ENCODE measurements around the gene DLX2.
A peak's percentile ranks its signal among the peaks of the same experiment; 100 is the strongest.

Gene DLX2

GRCh38 chr2:172084395-172084644, 18.4 kb downstream of the DLX2 start:
- TF ChIP-seq CTCF (IDR thresholded peaks at IDR 0.05; ENCODE audit: low read depth, low read length): no peak
- no peaks in the 10 kb centered on the region for H3K4me1 ChIP-seq
- H3K36me3 ChIP-seq: no peaks in the 10 kb centered on the region
- no peak for DNase-seq
- H3K4me3 ChIP-seq (ENCODE audit: low read depth, low read length): peak overlapping the region; percentile 59
- H3K9me3 ChIP-seq: no peaks in the 10 kb centered on the region
- H3K27me3 ChIP-seq: peaks cover 78% of the 10 kb centered on the region

- Histone ChIP-seq H3K27me3 (peaks cover 73% of the 10 kb centered on the region), H3K4me1 (no peaks in the 10 kb centered on the region), H3K9me3 (no peaks in the 10 kb centered on the region), H3K36me3 (no peaks in the 10 kb centered on the region), H3K4me3 (ENCODE audit: low read depth, low read length) (peak overlapping the region; percentile 59; the same call in 1 of the 2 replicates)
- no peak for TF ChIP-seq CTCF (IDR thresholded peaks at IDR 0.05; ENCODE audit: low read depth, low read length)
- no peak for DNase-seq
These were observed 18.9 kb downstream of the DLX2 start for GRCh38 chr2:172083628-172084394.

GRCh38 chr2:172082944-172083627, 19.6 kb downstream of the DLX2 start:
- Histone ChIP-seq H3K4me3 (ENCODE audit: low read depth, low read length) (no peak overlapping the region), H3K4me1 (no peaks in the 10 kb centered on the region), H3K27me3 (peaks cover 66% of the 10 kb centered on the region)

GRCh38 chr2:172082105-172082943, 20.4 kb downstream of the DLX2 start:
- no peak for DNase-seq
- no peak overlapping the region for H3K4me3 ChIP-seq (ENCODE audit: low read depth, low read length)
- no peaks in the 10 kb centered on the region for H3K9me3 ChIP-seq
- H3K27me3 ChIP-seq: peaks cover 58% of the 10 kb centered on the region
- H3K36me3 ChIP-seq: no peaks in the 10 kb centered on the region
- TF ChIP-seq CTCF (IDR thresholded peaks at IDR 0.05; ENCODE audit: low read depth, low read length): no peak
- no peaks in the 10 kb centered on the region for H3K4me1 ChIP-seq

More at GRCh38 chr2:172082944-172083627, 19.6 kb downstream of the DLX2 start:
- TF ChIP-seq CTCF (IDR thresholded peaks at IDR 0.05; ENCODE audit: low read depth, low read length): no peak
- DNase-seq: no peak
- no peaks in the 10 kb centered on the region for H3K9me3 ChIP-seq
- H3K36me3 ChIP-seq: no peaks in the 10 kb centered on the region

- Histone ChIP-seq H3K4me1 (no peaks in the 10 kb centered on the region), H3K27me3 (peaks cover 49% of the 10 kb centered on the region), H3K36me3 (no peaks in the 10 kb centered on the region), H3K9me3 (no peaks in the 10 kb centered on the region), H3K4me3 (ENCODE audit: low read depth, low read length) (no peak overlapping the region)
- DNase-seq: no peak
- TF ChIP-seq CTCF (IDR thresholded peaks at IDR 0.05; ENCODE audit: low read depth, low read length): no peak
These were observed 21.3 kb downstream of the DLX2 start for GRCh38 chr2:172081221-172082022.
